ENCODE results near the gene PYGL. TPM values are rescaled to one million over a fixed set of nuclear protein-coding genes. Genes with fewer than 3 reads are reported as not detected.

PYGL gene
- total and polyA plus RNA-seq, 2 experiments from 2014 or later: 57.6 to 93.8 TPM

DNA sequence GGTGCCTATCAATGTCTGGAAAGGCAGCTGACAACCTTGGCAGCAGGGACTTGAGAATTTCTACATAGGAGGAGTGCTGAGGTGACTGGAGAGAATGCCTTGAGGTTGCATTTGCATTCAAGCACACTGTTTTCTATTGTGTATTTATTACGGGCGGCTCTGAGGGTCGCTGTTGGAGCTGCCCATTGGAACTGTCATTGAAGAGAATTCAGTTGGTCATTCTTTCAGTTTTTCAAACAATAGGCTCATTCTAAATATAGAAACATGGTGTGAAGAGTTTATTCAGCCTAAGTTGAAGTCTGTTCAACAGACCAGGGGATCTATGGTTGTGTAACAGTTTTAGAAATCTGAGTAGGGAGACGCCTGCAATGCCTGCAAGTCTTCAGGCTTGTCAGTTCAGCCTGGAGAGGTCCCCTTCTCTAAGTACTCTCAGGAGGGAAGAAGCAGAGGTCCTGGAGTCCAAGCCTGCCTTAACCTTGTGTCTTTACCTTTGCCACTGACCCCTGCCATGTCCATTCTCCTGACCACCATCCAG lies 82.2 kb downstream of the PYGL start:
- Histone ChIP-seq H3K27me3 (ENCODE audit: insufficient read depth) (no peaks in the 10 kb centered on the region), H3K9me2 (ENCODE audit: insufficient read depth) (no peaks in the 10 kb centered on the region), H3K27ac (ENCODE audit: low read depth) (no peak overlapping the region), H4K20me1 (replicated peaks; ENCODE audit: insufficient read depth) (no peaks in the 10 kb centered on the region), H3K4me1 (ENCODE audit: insufficient read depth) (peaks cover 17% of the 10 kb centered on the region), H3K79me2 (replicated peaks; ENCODE audit: insufficient read depth) (no peaks in the 10 kb centered on the region), H3F3A (replicated peaks; ENCODE audit: low read depth) (no peaks in the 10 kb centered on the region), H3K4me2 (no peak overlapping the region), H2AFZ (peak overlapping the region; percentile 72; the same call in 1 of the 2 replicates), H3K4me3 (no peak overlapping the region), H3K36me3 (ENCODE audit: insufficient read depth) (no peaks in the 10 kb centered on the region)
- peaks cover 35% of the 10 kb centered on the region for H3K4me1 Mint-ChIP-seq
- no peak overlapping the region for H3K4me3 Mint-ChIP-seq
- H3K27ac Mint-ChIP-seq: no peak overlapping the region
- DNase-seq (ENCODE audit: low spot score) (no peak), ATAC-seq (no peak)
- H3K27me3 Mint-ChIP-seq (ENCODE audit: insufficient read depth, low read depth, poor library complexity): peaks cover 2% of the 10 kb centered on the region
- no peaks in the 10 kb centered on the region for H3K9me3 Mint-ChIP-seq
- TF ChIP-seq, protein P1, sequence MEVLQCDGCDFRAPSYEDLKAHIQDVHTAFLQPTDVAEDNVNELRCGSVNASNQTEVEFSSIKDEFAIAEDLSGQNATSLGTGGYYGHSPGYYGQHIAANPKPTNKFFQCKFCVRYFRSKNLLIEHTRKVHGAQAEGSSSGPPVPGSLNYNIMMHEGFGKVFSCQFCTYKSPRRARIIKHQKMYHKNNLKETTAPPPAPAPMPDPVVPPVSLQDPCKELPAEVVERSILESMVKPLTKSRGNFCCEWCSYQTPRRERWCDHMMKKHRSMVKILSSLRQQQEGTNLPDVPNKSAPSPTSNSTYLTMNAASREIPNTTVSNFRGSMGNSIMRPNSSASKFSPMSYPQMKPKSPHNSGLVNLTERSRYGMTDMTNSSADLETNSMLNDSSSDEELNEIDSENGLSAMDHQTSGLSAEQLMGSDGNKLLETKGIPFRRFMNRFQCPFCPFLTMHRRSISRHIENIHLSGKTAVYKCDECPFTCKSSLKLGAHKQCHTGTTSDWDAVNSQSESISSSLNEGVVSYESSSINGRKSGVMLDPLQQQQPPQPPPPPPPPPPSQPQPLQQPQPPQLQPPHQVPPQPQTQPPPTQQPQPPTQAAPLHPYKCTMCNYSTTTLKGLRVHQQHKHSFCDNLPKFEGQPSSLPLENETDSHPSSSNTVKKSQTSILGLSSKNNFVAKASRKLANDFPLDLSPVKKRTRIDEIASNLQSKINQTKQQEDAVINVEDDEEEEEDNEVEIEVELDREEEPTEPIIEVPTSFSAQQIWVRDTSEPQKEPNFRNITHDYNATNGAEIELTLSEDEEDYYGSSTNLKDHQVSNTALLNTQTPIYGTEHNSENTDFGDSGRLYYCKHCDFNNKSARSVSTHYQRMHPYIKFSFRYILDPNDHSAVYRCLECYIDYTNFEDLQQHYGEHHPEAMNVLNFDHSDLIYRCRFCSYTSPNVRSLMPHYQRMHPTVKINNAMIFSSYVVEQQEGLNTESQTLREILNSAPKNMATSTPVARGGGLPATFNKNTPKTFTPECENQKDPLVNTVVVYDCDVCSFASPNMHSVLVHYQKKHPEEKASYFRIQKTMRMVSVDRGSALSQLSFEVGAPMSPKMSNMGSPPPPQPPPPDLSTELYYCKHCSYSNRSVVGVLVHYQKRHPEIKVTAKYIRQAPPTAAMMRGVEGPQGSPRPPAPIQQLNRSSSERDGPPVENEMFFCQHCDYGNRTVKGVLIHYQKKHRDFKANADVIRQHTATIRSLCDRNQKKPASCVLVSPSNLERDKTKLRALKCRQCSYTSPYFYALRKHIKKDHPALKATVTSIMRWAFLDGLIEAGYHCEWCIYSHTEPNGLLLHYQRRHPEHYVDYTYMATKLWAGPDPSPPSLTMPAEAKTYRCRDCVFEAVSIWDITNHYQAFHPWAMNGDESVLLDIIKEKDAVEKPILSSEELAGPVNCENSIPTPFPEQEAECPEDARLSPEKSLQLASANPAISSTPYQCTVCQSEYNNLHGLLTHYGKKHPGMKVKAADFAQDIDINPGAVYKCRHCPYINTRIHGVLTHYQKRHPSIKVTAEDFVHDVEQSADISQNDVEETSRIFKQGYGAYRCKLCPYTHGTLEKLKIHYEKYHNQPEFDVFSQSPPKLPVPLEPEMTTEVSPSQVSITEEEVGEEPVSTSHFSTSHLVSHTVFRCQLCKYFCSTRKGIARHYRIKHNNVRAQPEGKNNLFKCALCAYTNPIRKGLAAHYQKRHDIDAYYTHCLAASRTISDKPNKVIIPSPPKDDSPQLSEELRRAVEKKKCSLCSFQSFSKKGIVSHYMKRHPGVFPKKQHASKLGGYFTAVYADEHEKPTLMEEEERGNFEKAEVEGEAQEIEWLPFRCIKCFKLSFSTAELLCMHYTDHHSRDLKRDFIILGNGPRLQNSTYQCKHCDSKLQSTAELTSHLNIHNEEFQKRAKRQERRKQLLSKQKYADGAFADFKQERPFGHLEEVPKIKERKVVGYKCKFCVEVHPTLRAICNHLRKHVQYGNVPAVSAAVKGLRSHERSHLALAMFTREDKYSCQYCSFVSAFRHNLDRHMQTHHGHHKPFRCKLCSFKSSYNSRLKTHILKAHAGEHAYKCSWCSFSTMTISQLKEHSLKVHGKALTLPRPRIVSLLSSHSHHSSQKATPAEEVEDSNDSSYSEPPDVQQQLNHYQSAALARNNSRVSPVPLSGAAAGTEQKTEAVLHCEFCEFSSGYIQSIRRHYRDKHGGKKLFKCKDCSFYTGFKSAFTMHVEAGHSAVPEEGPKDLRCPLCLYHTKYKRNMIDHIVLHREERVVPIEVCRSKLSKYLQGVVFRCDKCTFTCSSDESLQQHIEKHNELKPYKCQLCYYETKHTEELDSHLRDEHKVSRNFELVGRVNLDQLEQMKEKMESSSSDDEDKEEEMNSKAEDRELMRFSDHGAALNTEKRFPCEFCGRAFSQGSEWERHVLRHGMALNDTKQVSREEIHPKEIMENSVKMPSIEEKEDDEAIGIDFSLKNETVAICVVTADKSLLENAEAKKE (CRISPR knock-in tag; IDR thresholded peaks at IDR 0.05): no peak
- no peak for TF ChIP-seq STAT1 (IDR thresholded peaks at IDR 0.05; ENCODE audit: unreplicated experiment)
- TF ChIP-seq JUNB (IDR thresholded peaks at IDR 0.05; ENCODE audit: unreplicated experiment): no peak
- TF ChIP-seq, protein P2, sequence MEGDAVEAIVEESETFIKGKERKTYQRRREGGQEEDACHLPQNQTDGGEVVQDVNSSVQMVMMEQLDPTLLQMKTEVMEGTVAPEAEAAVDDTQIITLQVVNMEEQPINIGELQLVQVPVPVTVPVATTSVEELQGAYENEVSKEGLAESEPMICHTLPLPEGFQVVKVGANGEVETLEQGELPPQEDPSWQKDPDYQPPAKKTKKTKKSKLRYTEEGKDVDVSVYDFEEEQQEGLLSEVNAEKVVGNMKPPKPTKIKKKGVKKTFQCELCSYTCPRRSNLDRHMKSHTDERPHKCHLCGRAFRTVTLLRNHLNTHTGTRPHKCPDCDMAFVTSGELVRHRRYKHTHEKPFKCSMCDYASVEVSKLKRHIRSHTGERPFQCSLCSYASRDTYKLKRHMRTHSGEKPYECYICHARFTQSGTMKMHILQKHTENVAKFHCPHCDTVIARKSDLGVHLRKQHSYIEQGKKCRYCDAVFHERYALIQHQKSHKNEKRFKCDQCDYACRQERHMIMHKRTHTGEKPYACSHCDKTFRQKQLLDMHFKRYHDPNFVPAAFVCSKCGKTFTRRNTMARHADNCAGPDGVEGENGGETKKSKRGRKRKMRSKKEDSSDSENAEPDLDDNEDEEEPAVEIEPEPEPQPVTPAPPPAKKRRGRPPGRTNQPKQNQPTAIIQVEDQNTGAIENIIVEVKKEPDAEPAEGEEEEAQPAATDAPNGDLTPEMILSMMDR (conservative IDR thresholded peaks at IDR 0.05; ENCODE audit: low read depth in 2 of 2): no peak
- TF ChIP-seq, protein P3, sequence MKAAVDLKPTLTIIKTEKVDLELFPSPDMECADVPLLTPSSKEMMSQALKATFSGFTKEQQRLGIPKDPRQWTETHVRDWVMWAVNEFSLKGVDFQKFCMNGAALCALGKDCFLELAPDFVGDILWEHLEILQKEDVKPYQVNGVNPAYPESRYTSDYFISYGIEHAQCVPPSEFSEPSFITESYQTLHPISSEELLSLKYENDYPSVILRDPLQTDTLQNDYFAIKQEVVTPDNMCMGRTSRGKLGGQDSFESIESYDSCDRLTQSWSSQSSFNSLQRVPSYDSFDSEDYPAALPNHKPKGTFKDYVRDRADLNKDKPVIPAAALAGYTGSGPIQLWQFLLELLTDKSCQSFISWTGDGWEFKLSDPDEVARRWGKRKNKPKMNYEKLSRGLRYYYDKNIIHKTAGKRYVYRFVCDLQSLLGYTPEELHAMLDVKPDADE (IDR thresholded peaks at IDR 0.05): no peak
- TF ChIP-seq EZH2phosphoT487 (IDR thresholded peaks at IDR 0.05; ENCODE audit: unreplicated experiment): no peak
- no peak for TF ChIP-seq NANOG (IDR thresholded peaks at IDR 0.05; ENCODE audit: borderline replicate concordance)
- TF ChIP-seq EZH2 (IDR thresholded peaks at IDR 0.05; ENCODE audit: low read depth, unreplicated experiment): no peak
- no peak for TF ChIP-seq CREB1 (CRISPR knock-in tag; IDR thresholded peaks at IDR 0.05; ENCODE audit: low read depth)
- TF ChIP-seq ZNF114 (CRISPR knock-in tag; IDR thresholded peaks at IDR 0.05): no peak
- TF ChIP-seq, protein P4, sequence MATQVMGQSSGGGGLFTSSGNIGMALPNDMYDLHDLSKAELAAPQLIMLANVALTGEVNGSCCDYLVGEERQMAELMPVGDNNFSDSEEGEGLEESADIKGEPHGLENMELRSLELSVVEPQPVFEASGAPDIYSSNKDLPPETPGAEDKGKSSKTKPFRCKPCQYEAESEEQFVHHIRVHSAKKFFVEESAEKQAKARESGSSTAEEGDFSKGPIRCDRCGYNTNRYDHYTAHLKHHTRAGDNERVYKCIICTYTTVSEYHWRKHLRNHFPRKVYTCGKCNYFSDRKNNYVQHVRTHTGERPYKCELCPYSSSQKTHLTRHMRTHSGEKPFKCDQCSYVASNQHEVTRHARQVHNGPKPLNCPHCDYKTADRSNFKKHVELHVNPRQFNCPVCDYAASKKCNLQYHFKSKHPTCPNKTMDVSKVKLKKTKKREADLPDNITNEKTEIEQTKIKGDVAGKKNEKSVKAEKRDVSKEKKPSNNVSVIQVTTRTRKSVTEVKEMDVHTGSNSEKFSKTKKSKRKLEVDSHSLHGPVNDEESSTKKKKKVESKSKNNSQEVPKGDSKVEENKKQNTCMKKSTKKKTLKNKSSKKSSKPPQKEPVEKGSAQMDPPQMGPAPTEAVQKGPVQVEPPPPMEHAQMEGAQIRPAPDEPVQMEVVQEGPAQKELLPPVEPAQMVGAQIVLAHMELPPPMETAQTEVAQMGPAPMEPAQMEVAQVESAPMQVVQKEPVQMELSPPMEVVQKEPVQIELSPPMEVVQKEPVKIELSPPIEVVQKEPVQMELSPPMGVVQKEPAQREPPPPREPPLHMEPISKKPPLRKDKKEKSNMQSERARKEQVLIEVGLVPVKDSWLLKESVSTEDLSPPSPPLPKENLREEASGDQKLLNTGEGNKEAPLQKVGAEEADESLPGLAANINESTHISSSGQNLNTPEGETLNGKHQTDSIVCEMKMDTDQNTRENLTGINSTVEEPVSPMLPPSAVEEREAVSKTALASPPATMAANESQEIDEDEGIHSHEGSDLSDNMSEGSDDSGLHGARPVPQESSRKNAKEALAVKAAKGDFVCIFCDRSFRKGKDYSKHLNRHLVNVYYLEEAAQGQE (IDR thresholded peaks at IDR 0.05; ENCODE audit: unreplicated experiment): no peak
- TF ChIP-seq POLR2AphosphoS5 (IDR thresholded peaks at IDR 0.05; ENCODE audit: low read depth): no peak
- TF ChIP-seq ZNF331 (CRISPR knock-in tag; IDR thresholded peaks at IDR 0.05; ENCODE audit: low read depth): no peak
- H3K36me3 Mint-ChIP-seq (ENCODE audit: low read depth): no peaks in the 10 kb centered on the region

Measured in GM23338 (cell line).